IMR-90 (cell line): Measurements from ENCODE around the gene TNRC18. TPM values are rescaled to one million over a fixed set of nuclear protein-coding genes. Genes with fewer than 3 reads are reported as not detected.

Source experiments
- ATAC-seq: fragments of 200-7000 bp; cut with Tn5 transposase; 2 replicates; pipeline ENCODE4 v1.9.1; 2020; ENCODE audit warnings: low read depth, mild to moderate bottlenecking, moderate library complexity
- BruUV-seq: library from RNA; stranded (reverse); fragments of 400-500 nt; replicated peaks from 2 replicates; lab custom pipeline; 2021; lab: Mats Ljungman, UMichigan
- CTCF ChIA-PET: fragments of 300-600 bp; formaldehyde crosslinking; extraction: SDS; loops from one replicate; lab custom pipeline; 2021; ENCODE audit warnings: antibody characterized with exemption; lab: Yijun Ruan, JAX
- POLR2A ChIA-PET: fragments of 300-600 bp; sonication (Branson Sonifier 250); formaldehyde crosslinking; loops from one replicate; lab custom pipeline; 2022; ENCODE audit warnings: antibody characterized with exemption; ENCODE audit not compliant: unreplicated experiment; lab: Charles Lee
- DNase-seq: peaks from one replicate; pipeline ENCODE4 v3.0.0; 2013
- H2AFZ ChIP-seq: replicated peaks from 2 replicates; pipeline ENCODE3; 2013; ENCODE audit warnings: low read length, mild to moderate bottlenecking; ENCODE audit not compliant: poor library complexity
- H2AK5ac ChIP-seq: 2 replicates; pipeline ENCODE4 v1.6.1; 2013; ENCODE audit warnings: low read depth, low read length, inconsistent platforms
- H2AK9ac ChIP-seq: replicated peaks from 2 replicates; pipeline ENCODE3; 2013; ENCODE audit warnings: mild to moderate bottlenecking, low read depth, low read length, moderate library complexity; ENCODE audit not compliant: poor library complexity
- H2BK120ac ChIP-seq: 2 replicates; pipeline ENCODE4 v1.6.1; 2013; ENCODE audit warnings: low read depth, low read length, inconsistent platforms
- H2BK15ac ChIP-seq: 3 replicates; pipeline ENCODE4 v1.6.1; 2013; ENCODE audit warnings: low read depth, low read length, inconsistent platforms
- H2BK20ac ChIP-seq: 2 replicates; pipeline ENCODE4 v1.6.1; 2013; ENCODE audit warnings: low read depth, mild to moderate bottlenecking, inconsistent platforms, low read length, moderate library complexity
- H2BK5ac ChIP-seq: 2 replicates; pipeline ENCODE4 v1.6.1; 2013; ENCODE audit warnings: mild to moderate bottlenecking, low read depth, low read length, inconsistent platforms; ENCODE audit not compliant: poor library complexity, severe bottlenecking
- H3K14ac ChIP-seq: replicated peaks from 2 replicates; pipeline ENCODE4 v1.6.1; 2013; ENCODE audit warnings: low read depth, low read length, inconsistent platforms
- H3K18ac ChIP-seq: 2 replicates; pipeline ENCODE4 v1.6.1; 2013; ENCODE audit warnings: low read depth, low read length, control low read depth
- H3K23ac ChIP-seq: 2 replicates; pipeline ENCODE4 v1.6.1; 2013; ENCODE audit warnings: low read depth, low read length, inconsistent platforms
- H3K27ac ChIP-seq: 2 replicates; pipeline ENCODE4 v1.5.1; 2013; ENCODE audit warnings: mild to moderate bottlenecking, control low read depth, low read length; ENCODE audit not compliant: insufficient read depth
- H3K27me3 ChIP-seq: 2 replicates; pipeline ENCODE4 v1.6.1; 2013; ENCODE audit warnings: low read length; ENCODE audit not compliant: control insufficient read depth, insufficient read depth
- H3K36me3 ChIP-seq: 2 replicates; pipeline ENCODE4 v1.6.1; 2013; ENCODE audit warnings: low read length, mixed read lengths; ENCODE audit not compliant: control insufficient read depth, insufficient read depth
- H3K4ac ChIP-seq: 2 replicates; pipeline ENCODE4 v1.6.1; 2013; ENCODE audit warnings: low read depth, low read length, inconsistent platforms
- H3K4me1 ChIP-seq: 2 replicates; pipeline ENCODE4 v1.6.1; 2013; ENCODE audit warnings: low read length, mixed read lengths; ENCODE audit not compliant: control insufficient read depth, insufficient read depth
- H3K4me2 ChIP-seq: 2 replicates; pipeline ENCODE4 v1.6.1; 2013; ENCODE audit warnings: low read depth, mild to moderate bottlenecking, control low read depth, low read length, moderate library complexity
- H3K4me3 ChIP-seq: 2 replicates; pipeline ENCODE4 v1.5.1; 2013; ENCODE audit warnings: low read depth, mild to moderate bottlenecking, control low read depth, low read length, moderate library complexity; ENCODE audit not compliant: insufficient read depth
- H3K56ac ChIP-seq: 2 replicates; pipeline ENCODE4 v1.6.1; 2013; ENCODE audit warnings: low read length, inconsistent platforms; ENCODE audit not compliant: insufficient read depth; ENCODE audit errors: extremely low read depth
- H3K79me1 ChIP-seq, 2 experiments: 2 replicates each; pipeline ENCODE4 v1.6.1; 2013; ENCODE audit warnings: low read length in 2 of 2, inconsistent platforms in 1 of 2, low read depth in 1 of 2
- H3K9ac ChIP-seq: 2 replicates; pipeline ENCODE4 v1.6.1; 2013; ENCODE audit warnings: low read depth, low read length, control low read depth
- H3K9me1 ChIP-seq: 2 replicates; pipeline ENCODE4 v1.6.1; 2013; ENCODE audit warnings: low read length, inconsistent platforms; ENCODE audit not compliant: insufficient read depth
- H3K9me3 ChIP-seq: 2 replicates; pipeline ENCODE4 v1.6.1; 2013; ENCODE audit warnings: low read length; ENCODE audit not compliant: control insufficient read depth, insufficient read depth
- H4K20me1 ChIP-seq: 2 replicates; pipeline ENCODE4 v1.6.1; 2013; ENCODE audit warnings: low read length, inconsistent platforms; ENCODE audit not compliant: insufficient read depth
- H4K5ac ChIP-seq: 2 replicates; pipeline ENCODE4 v1.6.1; 2013; ENCODE audit warnings: mild to moderate bottlenecking, low read depth, low read length, control low read depth
- H4K8ac ChIP-seq, 2 experiments: 2 replicates each; pipeline ENCODE4 v1.6.1; 2013; ENCODE audit warnings: low read depth in 2 of 2, low read length in 2 of 2, control low read depth in 1 of 2, inconsistent platforms in 1 of 2
- H4K91ac ChIP-seq: 2 replicates; pipeline ENCODE4 v1.6.1; 2013; ENCODE audit warnings: low read depth, low read length, inconsistent platforms; ENCODE audit not compliant: insufficient read depth
- MXI1 ChIP-seq: IDR thresholded peaks from 2 replicates; pipeline ENCODE4 v1.6.1; 2012; ENCODE audit warnings: low read depth, mild to moderate bottlenecking, low read length, moderate library complexity, borderline replicate concordance
- RAD21 ChIP-seq: IDR thresholded peaks from 2 replicates; pipeline ENCODE4 v1.6.1; 2012; ENCODE audit warnings: low read length, improper control_type of control experiment
- RCOR1 ChIP-seq: IDR thresholded peaks from 2 replicates; pipeline ENCODE4 v1.6.1; 2012; ENCODE audit warnings: mild to moderate bottlenecking, low read length, improper control_type of control experiment; ENCODE audit not compliant: insufficient replicate concordance
- RFX5 ChIP-seq: IDR thresholded peaks from 2 replicates; pipeline ENCODE4 v1.8.0; 2012; ENCODE audit warnings: low read depth, mild to moderate bottlenecking, low read length, moderate library complexity
- SMC3 ChIP-seq: fragments of 150-350 bp; IDR thresholded peaks from 2 replicates; pipeline ENCODE4 v1.6.1; 2016; ENCODE audit warnings: low read depth, mild to moderate bottlenecking, antibody characterized with exemption, low read length, moderate library complexity
- WGBS, 2 experiments: methylation state at CpG; one replicate each; pipeline versions ENCODE4 v1.1.5 to v1.1.7; 2013; ENCODE audit warnings: missing lambda C conversion rate in 2 of 2; ENCODE audit not compliant: insufficient read length in 1 of 2; ENCODE audit errors: extremely low coverage in 2 of 2; 5-methylcytosine and 5-hydroxymethylcytosine counted together
- dilution Hi-C: fragments of 300-500 bp; cut with HindIII; formaldehyde crosslinking; loops from one replicate; pipeline ENCODE4 v1.14.3; 2018; ENCODE audit warnings: low sequenced_read_pairs; ENCODE audit not compliant: unreplicated experiment
- in situ Hi-C: fragments of 300-500 bp; cut with MboI; formaldehyde crosslinking; loops from 3 replicates; pipeline ENCODE4 v1.14.3; 2019; ENCODE audit warnings: low sequenced_read_pairs, inconsistent platforms, mixed read lengths
- intact Hi-C: fragments of 100-400 bp; cut with micrococcal nuclease; formaldehyde crosslinking; loops from 2 replicates; pipeline ENCODE4 v1.10.0; 2022
- polyA plus RNA-seq, 3 experiments: library from polyadenylated mRNA; depleted of rRNA; stranded (reverse); fragments of >200 nt; gene quantifications; 2 replicates each; pipeline ENCODE4 v1.2.3, GENCODE V29; 2012; ENCODE audit warnings: low replicate concordance in 1 of 3
- total RNA-seq: library from RNA; depleted of rRNA; stranded (reverse); fragments of >200 nt; gene quantifications from 2 replicates; pipeline ENCODE4 v1.2.3, GENCODE V29; 2012

The TNRC18 gene
- total and polyA plus RNA-seq, 2 of the 4 experiments (the other 2 are of a cell fraction) = 4.7 to 29.6 TPM

DNA sequence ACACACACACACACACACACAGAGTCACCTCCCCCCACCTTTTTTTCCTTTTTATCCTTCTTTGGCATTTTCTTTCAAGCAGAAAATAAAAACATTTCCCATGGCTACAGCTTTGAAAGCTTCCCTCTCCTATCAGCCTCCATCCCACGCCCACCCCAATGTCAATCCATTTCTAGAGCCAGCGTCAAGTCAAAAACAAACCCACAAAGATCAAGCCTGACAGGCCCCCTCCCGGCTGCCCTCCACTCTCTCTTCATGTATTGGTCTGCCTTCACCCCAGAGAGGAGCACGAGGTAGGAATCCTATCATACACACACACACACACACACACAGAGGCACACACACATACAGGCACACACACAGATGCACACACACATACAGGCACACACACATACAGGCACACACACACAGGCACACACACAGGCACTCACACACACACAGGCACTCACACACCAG lies 8.0 kb upstream of the TNRC18 start:
- Histone ChIP-seq H3K27ac (no peak overlapping the region), H4K20me1 (peaks cover 49% of the 10 kb centered on the region), H2BK120ac (no peak overlapping the region), H2BK5ac (no peak overlapping the region), H3K36me3 (peaks cover 14% of the 10 kb centered on the region; the same call in 1 of the 2 replicates), H3K23ac (no peak overlapping the region), H3K79me1 (peaks cover 19 to 59% of the 10 kb centered on the region in 2 experiments), H2AFZ (no peak overlapping the region), H4K5ac (no peak overlapping the region), H3K9ac (no peak overlapping the region), H2BK20ac (no peak overlapping the region), H4K8ac (no peak overlapping the region), H3K4me1 (peaks cover 6% of the 10 kb centered on the region; the same call in 1 of the 2 replicates), H3K4me3 (no peak overlapping the region), H2AK9ac (peak overlapping the region; percentile 44), H2AK5ac (peak overlapping the region; percentile 33; the same call in 1 of the 2 replicates), H3K4me2 (no peak overlapping the region), H3K27me3 (no peaks in the 10 kb centered on the region), H3K14ac (no peak overlapping the region), H4K91ac (no peak overlapping the region), H2BK15ac (no peak overlapping the region), H3K9me1 (peaks cover 4% of the 10 kb centered on the region), H3K18ac (no peak overlapping the region), H3K9me3 (peaks cover 4% of the 10 kb centered on the region; the same call in 1 of the 2 replicates), H3K4ac (no peak overlapping the region), H3K56ac (no peak overlapping the region)
- CTCF ChIA-PET = interaction anchor here (0.6 to 0.7 kb wide), 3 partner anchors 22 to 686 kb away, joined by 3 to 4 read pairs (median 3); no protein-coding TSS in a partner anchor
- no peak for TF ChIP-seq MXI1
- TF ChIP-seq RAD21 = no peak
- no peak for TF ChIP-seq SMC3
- TF ChIP-seq RFX5 = no peak
- no peak for TF ChIP-seq RCOR1
- intact Hi-C loops = no loop called here
- POLR2A ChIA-PET = no interaction called here
- BruUV-seq = no TSS peak
- in situ Hi-C loops = no loop called here
- WGBS, 2 experiments = 46% methylated on average over 2 of the region's 4 CpGs; no CpG with 5 or more reads in 1 of the 2 experiments
- dilution Hi-C loops = no loop called here
- DNase-seq (no peak), ATAC-seq (no peak)
